Suprapubic skin (tissue), 4 donors: ENCODE measurements around the gene CAPN10. TPM values are rescaled to one million over a fixed set of nuclear protein-coding genes. Genes with fewer than 3 reads are reported as not detected.

Source experiments
- DNase-seq, 2 donors: peaks; one replicate each; pipeline ENCODE4 v3.0.0-alpha.2; 2019; ENCODE audit warnings: low spot score in 2 of 2
- H3K27ac ChIP-seq: fragments of 200-600 bp; sonication (generic); one replicate; pipeline ENCODE4 v1.5.1; 2019
- H3K27me3 ChIP-seq: fragments of 200-600 bp; sonication (generic); one replicate; pipeline ENCODE4 v1.5.1; 2019
- H3K36me3 ChIP-seq: fragments of 200-600 bp; sonication (generic); one replicate; pipeline ENCODE4 v1.5.1; 2019
- H3K4me1 ChIP-seq: fragments of 200-600 bp; sonication (generic); one replicate; pipeline ENCODE4 v1.5.1; 2019
- H3K4me3 ChIP-seq: fragments of 200-600 bp; sonication (generic); one replicate; pipeline ENCODE4 v1.5.1; 2019; ENCODE audit warnings: mild to moderate bottlenecking
- H3K9me3 ChIP-seq: fragments of 200-600 bp; sonication (generic); one replicate; pipeline ENCODE4 v1.5.1; 2019
- CTCF ChIP-seq, 2 donors: fragments of 200-600 bp in 1 of 2; fragments of 450-650 bp in 1 of 2; sonication (generic) in 1 of 2; IDR thresholded peaks; one replicate each; pipeline ENCODE4 v1.5.1; 2016 to 2019; ENCODE audit warnings: antibody characterized with exemption in 2 of 2, mild to moderate bottlenecking in 1 of 2, moderate library complexity in 1 of 2
- EP300 ChIP-seq: sonication (generic); formaldehyde crosslinking; IDR thresholded peaks from one replicate; pipeline ENCODE4 v1.6.1; 2017; ENCODE audit warnings: antibody characterized with exemption
- POLR2A ChIP-seq, 2 donors: fragments of 450-650 bp; IDR thresholded peaks; one replicate each; pipeline ENCODE4 v1.6.1; 2017; ENCODE audit warnings: antibody characterized with exemption in 2 of 2, mild to moderate bottlenecking in 2 of 2, moderate library complexity in 2 of 2
- POLR2AphosphoS5 ChIP-seq, 3 donors: sonication (generic); formaldehyde crosslinking; IDR thresholded peaks; one replicate each; pipeline ENCODE4 v1.6.1; 2017; ENCODE audit warnings: antibody characterized with exemption in 3 of 3
- WGBS: methylation state at CpG from one replicate; pipeline ENCODE4 v1.1.5; 2018; 5-methylcytosine and 5-hydroxymethylcytosine counted together
- total RNA-seq, 4 donors: library from RNA; depleted of rRNA; stranded (reverse); fragments of >200 nt; gene quantifications; one replicate each; pipeline ENCODE4 v1.1.0, GENCODE V29; 2016

The CAPN10 gene
- total RNA-seq, 4 donors from 2014 or later = 31.3 to 73.6 (median 37.9) TPM

- Histone ChIP-seq H3K36me3 (peaks cover 68% of the 10 kb centered on the region), H3K4me1 (no peaks in the 10 kb centered on the region), H3K4me3 (no peak overlapping the region), H3K27ac (no peak overlapping the region), H3K9me3 (no peaks in the 10 kb centered on the region), H3K27me3 (no peaks in the 10 kb centered on the region)
- DNase-seq = peak; percentile 57 to 76
- WGBS = 59% methylated on average over 11 of the region's 18 CpGs
- TF ChIP-seq EP300 (no peak), CTCF (IDR thresholded peaks at IDR 0.05) (no peak), POLR2AphosphoS5 (IDR thresholded peaks at IDR 0.05) (no peak), POLR2A (IDR thresholded peaks at IDR 0.05) (no peak)
These were observed 9.0 kb downstream of the CAPN10 start for GRCh38 chr2:240595381-240596079.

- Histone ChIP-seq H3K9me3 (no peaks in the 10 kb centered on the region), H3K27ac (no peak overlapping the region), H3K4me1 (no peaks in the 10 kb centered on the region), H3K36me3 (peaks cover 64% of the 10 kb centered on the region), H3K27me3 (no peaks in the 10 kb centered on the region), H3K4me3 (no peak overlapping the region)
- WGBS = 80% methylated on average over 4 of the region's 17 CpGs
- peak; percentile 57 to 66 for DNase-seq
- TF ChIP-seq POLR2A (IDR thresholded peaks at IDR 0.05) (no peak), EP300 (no peak), CTCF (IDR thresholded peaks at IDR 0.05) (no peak), POLR2AphosphoS5 (IDR thresholded peaks at IDR 0.05) (no peak)
These were observed 9.5 kb downstream of the CAPN10 start for GRCh38 chr2:240596080-240596460.

GRCh38 chr2:240596491-240596931 lies 10.0 kb downstream of the CAPN10 start:
- no peaks in the 10 kb centered on the region for H3K9me3 ChIP-seq
- DNase-seq = peak; percentile 56 to 76
- peaks cover 60% of the 10 kb centered on the region for H3K36me3 ChIP-seq
- no peak for TF ChIP-seq CTCF (IDR thresholded peaks at IDR 0.05)
- TF ChIP-seq POLR2AphosphoS5 (IDR thresholded peaks at IDR 0.05) = no peak
- TF ChIP-seq EP300 = no peak
- TF ChIP-seq POLR2A (IDR thresholded peaks at IDR 0.05) = no peak
- H3K4me1 ChIP-seq = no peaks in the 10 kb centered on the region
- WGBS = 84% methylated on average over 10 of the region's 23 CpGs
- no peak overlapping the region for H3K4me3 ChIP-seq
- H3K27ac ChIP-seq = no peak overlapping the region
- no peaks in the 10 kb centered on the region for H3K27me3 ChIP-seq

- H3K9me3 ChIP-seq = no peaks in the 10 kb centered on the region
- H3K27me3 ChIP-seq = no peaks in the 10 kb centered on the region
- TF ChIP-seq POLR2AphosphoS5 (IDR thresholded peaks at IDR 0.05) (no peak), EP300 (no peak), CTCF (IDR thresholded peaks at IDR 0.05) (no peak), POLR2A (IDR thresholded peaks at IDR 0.05) (no peak)
- no peak overlapping the region for H3K4me3 ChIP-seq
- H3K27ac ChIP-seq = no peak overlapping the region
- peak; percentile 58 to 66 for DNase-seq
- no peaks in the 10 kb centered on the region for H3K4me1 ChIP-seq
- 86% methylated on average over 9 of the region's 10 CpGs for WGBS
- H3K36me3 ChIP-seq = peaks cover 55% of the 10 kb centered on the region
These were observed 10.5 kb downstream of the CAPN10 start for GRCh38 chr2:240597054-240597418.

- H3K27ac ChIP-seq = no peak overlapping the region
- WGBS = 100% methylated on average over 4 of the region's 22 CpGs
- no peaks in the 10 kb centered on the region for H3K9me3 ChIP-seq
- peak; percentile 50 to 68 for DNase-seq
- H3K36me3 ChIP-seq = peaks cover 53% of the 10 kb centered on the region
- TF ChIP-seq POLR2AphosphoS5 (IDR thresholded peaks at IDR 0.05) = no peak
- no peak for TF ChIP-seq EP300
- no peak for TF ChIP-seq POLR2A (IDR thresholded peaks at IDR 0.05)
- TF ChIP-seq CTCF (IDR thresholded peaks at IDR 0.05) = no peak
- H3K4me1 ChIP-seq = no peaks in the 10 kb centered on the region
- H3K27me3 ChIP-seq = no peaks in the 10 kb centered on the region
- H3K4me3 ChIP-seq = no peak overlapping the region
These were observed 11.1 kb downstream of the CAPN10 start for GRCh38 chr2:240597419-240598181.
